GM19240 (cell line): ENCODE data around the gene CD207.
"Not testable (repeated sequence)": the region's sequence is repeated elsewhere in the genome, so short reads cannot be mapped to it uniquely, and the experiment has no call there.

ENCODE experiments used
- DNase-seq: peaks from one replicate; pipeline ENCODE4 v3.0.0; 2011; ENCODE audit warnings: low spot score; ENCODE audit not compliant: insufficient read length

CD207 gene

DNA sequence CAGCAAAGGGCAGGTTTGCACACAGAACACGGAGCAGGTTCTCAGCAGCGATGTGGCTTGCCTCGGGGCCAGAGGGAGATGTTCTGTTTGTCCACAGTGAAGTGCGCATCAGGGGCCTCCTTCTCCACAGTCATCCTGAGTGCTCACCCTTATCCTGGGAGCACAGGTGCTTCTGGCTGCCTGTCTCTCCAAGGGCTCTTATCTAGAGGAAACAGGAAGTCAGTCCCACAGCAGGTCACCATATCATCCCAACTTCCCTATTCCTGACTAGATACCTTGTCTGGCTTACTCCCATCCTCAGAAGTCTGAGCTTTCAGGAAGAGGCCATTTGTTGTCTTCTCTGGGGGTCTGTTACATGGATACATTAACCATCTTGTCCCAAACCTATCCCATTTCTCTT is at the start of gene CD207:
Gene CD207, minus strand, starts transcription at position 174 of the 400 bp plus-strand sequence. Its CDS starts 40 bp downstream, at position 134.
- DNase-seq: no peak

DNA sequence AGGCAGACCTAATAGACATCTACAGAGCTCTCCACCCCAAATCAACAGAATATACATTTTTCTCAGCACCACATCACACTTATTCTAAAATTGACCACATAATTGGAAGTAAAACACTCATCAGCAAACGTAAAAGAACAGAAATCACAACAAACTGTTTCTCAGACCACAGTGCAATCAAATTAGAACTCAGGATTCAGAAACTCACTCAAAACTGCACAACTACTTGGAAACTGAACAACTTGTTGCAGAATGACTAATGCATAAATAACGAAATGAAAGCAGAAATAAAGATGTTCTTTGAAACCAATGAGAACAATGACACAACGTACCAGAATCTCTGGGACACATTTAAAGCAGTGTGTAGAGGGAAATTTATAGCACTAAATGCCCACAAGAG is 42.9 kb upstream of the CD207 start:
- DNase-seq: not testable (repeated sequence)

DNA sequence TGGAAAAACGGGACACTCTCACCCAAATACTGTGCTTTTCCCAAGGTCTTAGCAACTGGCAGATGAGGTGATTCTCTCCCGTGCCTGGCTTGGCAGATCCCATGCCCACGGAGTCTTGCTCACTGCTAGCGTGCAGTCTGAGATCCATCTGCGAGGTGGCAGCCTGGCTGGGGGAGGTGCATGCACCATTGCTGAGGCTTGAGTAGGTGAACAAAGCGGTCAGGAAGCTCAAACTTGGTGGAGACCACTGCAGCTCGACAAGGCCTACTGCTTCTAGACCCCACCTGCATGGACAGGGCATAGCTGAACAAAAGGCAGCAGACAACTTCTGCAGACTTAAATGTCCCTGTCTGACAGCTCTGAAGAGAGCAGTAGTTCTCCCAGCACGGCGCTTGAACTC is 40.5 kb upstream of the CD207 start:
- DNase-seq: not testable (repeated sequence)

DNA sequence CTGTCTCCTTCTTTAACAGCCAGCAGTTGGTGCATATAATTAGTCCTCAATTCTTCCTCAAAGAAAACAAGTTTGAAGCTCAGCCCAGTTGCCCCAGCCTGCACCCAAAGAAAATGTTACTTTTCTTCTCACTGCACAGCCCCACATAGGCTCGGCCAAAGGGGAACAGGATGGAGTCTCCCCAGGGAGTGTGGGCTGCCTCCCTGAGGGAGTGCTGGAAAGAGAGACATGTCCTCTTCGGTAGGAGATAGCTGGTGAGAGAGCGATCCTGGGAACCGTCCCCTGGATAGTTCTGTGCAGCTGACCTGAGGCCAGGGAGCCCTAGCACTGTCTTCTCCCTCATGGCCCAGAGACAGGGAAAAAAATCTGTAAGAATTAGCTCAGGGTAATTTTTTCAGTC is 37.9 kb upstream of the CD207 start:
- no peak for DNase-seq

DNA sequence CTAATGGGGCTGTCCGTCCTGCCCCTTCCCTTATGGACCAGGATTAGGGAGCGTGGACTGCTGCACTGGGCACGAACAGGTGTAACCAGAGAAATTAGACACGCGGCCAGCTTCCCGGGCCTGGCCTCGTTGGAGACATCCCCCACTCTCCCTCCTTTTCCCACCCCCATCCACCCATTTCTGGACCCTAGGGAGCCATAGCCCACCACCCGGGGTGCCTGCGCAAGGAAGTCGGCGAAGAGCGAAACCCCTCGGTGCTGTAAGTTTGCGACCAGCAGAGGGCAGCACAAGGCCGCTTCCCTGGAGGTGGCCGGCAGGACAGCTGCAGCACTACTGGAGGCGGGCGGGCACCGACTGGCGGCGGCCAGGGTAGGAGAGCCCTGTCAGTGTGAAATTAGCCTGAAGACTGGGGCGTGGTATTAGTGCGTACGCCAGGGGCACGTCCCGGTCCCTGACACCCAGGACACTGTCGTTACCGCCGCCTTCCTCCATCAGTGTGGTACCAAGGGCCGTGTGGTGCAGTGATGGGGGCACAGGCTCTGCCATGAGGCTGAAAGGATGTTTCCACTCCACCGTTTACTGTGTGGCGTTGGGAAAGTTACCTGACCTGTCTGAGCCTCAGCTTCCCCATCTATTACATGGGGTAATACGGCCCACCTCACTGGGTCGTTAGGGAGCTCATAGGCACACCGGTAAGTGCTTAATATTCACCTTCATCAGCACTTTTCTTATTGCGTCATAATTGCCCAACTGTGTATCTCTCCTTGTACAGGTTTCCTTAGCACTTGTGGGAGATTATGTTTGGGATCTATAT is 36.0 kb upstream of the CD207 start:
- peak; percentile 58 for DNase-seq

DNA sequence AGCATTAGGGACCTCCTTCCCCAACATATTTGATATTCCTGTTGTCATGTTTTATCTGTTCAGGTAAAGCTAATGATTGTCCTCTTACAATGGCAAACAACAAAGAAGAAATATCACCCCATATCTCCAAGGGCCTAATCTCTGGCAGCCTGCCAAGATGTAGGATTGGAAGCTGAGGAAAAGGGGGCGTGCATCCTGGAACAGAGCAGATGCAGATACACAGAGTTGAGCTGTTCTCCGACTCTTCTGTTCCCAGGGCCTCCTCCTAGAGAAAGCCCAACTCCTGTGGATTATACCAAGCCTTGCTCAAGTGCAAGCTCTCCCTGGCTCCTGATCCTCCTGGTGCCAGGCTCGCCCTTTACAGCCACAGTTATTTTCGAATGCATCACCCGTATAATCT is 35.2 kb upstream of the CD207 start:
- DNase-seq: no peak

DNA sequence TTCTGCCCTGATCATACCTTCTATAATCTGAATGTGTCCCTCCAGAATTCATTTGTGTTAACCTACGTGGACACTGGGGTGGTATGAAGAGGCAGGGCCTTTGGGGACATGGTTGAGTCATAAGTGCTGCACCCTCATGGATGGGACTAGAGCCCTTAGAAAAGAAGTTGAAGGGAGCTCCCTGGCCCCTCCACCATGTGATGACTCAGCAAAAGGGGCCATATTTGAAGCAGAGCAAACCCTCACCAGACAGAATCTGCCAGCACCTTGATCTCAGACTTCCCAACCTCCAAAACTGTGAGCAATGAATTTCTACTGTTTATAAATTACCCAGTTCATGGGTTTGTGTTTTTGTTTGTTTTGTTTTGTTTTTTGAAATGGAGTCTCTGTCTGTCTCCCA is 33.4 kb upstream of the CD207 start:
- no peak for DNase-seq

DNA sequence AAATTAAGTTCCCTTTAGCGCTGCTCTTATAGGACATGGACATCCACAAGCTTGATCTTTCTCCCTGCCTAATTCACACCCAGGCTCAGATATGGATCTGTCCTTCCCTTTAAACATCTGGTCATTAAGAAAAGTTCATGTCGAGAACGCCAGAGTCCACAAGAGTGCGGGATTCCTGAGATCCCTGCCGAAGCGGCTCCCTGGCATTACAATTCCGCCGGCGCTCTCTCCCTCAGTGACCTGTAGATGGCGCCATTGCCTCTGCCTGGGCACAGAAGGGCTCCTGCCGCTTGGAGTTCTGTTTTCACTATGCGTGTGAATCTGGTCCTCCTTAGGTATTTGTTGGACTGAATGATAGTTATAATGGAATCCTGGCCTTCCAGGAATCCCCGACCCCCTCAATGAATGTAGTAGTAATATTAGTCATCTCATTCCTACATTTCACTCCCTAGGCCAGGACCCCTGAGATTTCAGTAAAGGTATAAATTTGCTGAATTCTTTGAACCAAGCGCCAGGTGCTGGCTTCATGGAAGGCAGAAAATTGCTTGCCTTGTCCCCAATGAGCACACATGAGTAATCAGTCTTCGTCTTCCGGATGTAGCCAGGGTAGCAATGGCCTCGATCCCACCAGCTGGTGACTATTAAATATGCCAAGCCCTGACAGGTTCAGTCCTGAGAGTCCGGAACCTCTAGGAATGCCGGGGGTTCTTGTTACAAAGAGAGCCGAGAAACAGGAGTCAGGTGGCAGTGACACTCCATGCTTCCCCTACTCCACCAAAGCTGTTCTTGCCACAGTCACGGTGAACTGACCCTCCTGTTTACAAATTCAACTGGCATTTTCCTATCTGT is 26.4 kb upstream of the CD207 start:
- peak; percentile 52 for DNase-seq

DNA sequence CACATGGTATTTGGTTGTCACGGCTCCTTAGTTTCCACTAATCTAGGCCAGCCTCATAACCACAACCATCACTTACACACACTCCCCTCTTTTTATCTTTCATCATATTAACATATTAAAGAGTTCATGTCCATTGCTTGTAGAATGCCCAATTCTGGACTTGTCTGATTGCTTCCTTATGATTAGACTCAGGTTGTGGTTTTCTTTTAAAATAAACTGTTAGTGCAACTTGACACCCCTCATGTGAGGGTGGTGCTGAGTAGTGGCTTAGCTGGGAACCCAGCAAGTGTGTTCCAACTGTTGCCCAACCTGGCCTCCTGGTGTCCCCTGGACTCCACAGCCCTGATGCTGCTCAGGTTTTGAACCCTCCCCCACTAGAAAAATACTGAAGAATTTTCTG is 20.1 kb upstream of the CD207 start:
- no peak for DNase-seq

DNA sequence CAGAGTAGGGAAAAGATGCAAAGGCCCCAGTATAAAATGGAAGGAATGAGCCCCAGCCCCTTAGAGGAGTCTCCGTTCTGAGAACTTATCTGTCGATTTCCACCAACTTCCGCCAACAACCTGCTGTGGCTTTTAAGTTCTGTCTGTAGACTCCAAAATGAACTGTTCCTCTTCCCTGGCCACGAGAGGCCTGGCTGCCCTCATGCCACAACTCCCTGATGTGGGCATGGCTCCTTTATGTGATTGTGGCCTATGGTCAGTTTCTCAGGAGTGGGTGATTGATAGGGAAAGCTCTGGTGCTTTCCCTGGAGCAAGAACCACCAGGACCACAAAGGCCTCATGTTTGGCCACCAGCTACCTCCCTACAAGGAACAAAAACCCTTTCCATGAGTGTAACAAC is 18.8 kb upstream of the CD207 start:
- DNase-seq: no peak

DNA sequence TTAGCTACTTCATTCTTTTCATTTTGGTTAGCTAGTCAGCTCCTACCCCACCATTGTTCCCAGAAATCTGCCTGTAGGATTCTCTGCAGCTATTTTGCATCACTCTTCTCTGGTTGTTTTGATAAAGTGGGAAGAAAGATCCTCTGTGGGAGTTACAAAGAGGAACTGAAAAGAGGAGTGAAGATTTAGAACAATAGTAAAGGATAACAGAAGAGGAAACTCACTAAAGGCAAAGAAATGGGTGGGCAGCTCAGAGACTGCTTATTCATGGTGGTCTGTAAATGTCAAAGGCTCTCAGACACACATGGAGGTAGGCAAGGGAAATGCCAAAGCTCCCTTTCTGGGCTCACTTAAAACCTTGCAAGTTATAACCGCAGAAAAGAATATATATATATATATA is 17.2 kb upstream of the CD207 start:
- DNase-seq: no peak

DNA sequence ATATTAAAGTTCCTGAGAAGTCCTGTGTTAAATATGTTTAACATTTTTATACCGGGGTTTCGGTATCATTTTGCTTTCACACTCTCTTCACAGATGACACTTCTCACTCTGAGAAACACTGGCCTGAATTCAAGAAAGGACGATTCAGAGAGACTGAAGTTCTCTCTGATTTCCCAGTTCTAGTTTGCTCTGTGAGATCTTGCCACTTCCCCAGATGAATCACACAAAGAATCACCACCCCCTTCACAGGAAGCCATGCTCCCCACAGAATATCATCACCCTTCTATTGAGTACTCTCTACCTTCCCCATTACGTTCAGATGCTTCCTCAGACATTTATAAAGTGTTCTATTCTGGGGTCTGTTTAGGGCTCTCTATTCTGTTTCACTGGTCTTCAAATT is 16.1 kb upstream of the CD207 start:
- DNase-seq: no peak

DNA sequence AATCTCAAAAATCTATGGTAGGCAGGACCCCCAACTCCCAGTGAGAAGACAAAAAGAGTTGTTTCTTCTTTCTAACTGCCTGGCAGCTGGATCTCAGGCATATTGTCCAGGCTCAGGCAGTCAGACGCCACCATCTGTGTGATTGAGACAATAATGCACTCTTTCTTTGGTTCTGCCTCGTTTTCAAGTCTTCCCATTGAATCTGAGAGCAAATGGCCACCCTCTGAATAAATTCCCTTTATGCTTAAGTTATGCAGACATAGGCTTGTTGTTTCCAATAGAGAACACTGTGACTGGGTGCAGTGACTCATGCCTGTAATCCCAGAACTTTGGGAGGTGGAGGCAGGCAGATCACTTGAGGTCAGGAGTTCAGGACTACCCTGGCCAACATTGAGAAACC is 15.3 kb upstream of the CD207 start:
- no peak for DNase-seq

DNA sequence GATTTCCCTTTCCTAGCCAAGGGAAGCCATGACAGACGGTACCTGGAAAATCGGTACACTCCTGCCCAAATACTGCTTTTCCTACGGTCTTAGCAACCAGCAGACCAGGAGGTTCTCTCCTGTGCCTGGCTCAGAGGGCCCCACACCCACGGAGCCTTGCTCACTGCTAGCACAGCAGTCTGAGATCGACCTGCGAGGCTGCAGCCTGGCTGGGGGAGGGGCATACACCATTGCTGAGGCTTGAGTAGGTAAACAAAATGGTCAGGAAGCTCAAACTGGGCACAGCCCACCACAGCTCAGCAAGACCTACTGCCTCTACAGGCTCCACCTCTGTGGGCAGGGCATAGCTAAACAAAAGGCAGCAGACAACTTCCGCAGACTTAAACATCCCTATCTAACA is 6.8 kb upstream of the CD207 start:
- DNase-seq: no peak

DNA sequence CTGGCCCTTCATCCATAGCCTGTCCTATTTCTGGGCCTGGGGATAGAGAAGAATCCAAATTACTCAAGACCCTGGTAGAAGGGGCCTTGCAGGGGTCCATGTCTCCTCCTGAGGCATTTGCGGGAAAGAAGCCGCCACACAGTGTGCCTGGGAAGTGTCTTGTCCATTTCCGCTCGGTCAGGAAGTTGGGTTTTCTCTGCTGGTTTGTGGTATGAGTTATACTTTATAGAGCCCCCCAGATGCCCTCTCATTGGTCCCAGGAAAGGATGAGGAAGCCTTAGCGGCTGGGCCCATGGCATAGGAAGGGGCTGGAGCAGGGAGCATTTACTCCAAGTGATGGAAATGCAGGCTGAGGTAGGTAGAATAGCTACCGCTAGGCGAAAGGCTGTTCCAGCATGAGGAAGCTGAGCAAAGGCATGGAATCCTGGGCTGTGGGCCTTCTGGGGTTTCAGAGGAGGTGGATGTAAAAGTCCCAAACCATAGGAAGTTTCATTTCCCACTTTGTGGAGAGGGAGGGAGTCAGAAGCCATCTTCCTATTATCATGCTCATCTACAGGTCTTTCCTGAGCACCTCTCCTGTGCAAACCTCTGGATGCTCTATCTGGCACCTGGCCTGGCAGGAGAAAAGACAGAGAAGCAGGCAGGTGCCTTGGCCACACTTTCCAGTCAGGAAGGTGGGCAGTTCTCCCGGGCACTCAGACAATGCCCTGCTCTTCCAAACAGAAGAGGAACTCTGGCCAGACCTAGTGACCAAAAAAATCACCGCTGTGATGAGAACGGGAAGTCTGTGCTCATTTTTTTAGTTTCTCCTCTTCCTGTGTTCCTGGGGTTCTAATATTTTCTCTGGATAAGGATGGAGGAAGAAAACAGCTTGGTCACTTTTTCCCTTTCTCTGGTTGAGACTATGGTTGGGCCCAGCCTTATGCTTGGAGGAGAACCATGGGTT is 2.6 kb upstream of the CD207 start:
- DNase-seq: no peak

DNA sequence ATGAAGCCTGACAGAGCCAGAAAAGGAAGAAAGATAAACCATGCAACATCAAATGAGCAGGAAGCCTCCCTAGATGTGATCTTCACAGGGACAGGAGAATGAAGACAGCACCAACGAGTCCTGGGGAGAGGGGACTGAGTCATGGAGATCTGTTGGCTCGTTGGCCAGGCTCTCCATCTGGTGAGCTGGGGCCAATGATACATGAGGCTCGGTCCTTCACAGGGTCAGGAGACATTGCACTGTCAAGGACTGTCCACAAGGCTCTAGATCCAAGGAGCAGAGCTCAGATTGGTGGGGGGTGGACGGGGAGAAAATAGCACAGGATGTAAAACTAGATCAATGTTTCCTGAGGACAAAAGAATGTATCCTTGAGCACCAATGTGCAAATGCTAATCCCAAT is 735 bp downstream of the CD207 start:
- no peak for DNase-seq

DNA sequence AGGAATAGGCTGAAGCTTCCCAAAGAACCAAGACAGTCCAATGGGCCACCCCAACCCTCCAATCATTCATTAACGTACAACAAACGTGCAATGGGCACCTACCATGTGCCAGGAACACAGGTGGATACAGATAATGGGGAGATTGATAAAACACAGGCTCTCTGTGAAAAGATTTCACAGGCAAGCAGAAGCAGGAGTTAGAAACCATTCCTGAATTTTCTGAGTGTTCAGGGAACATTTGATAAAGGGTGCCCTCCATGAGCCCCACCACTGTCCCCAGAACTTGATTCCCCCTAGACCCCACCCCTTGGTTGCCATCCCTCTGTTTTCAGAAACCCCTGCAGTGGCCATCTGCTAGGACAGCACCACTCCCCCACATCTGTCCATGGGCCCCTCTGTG is 1.5 kb downstream of the CD207 start:
- no peak for DNase-seq

DNA sequence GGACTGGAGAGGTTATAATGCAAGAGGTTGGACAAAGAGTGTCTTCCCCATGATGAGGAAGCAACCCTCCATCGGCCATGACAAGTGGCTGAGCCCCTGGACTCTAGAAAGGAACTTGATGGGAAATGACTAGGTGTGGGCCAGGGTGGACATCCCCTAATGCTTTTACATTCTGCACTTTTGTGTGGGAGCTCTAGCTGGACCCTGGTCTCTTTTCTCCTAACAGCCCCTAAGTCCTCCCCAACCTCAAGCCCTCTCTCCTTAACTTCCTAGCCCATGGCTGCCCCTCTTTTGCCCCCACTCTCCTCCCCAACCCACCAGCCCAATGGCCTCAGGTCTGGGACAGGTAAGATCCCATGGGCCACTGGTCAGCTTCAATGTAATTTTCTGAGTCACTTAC is 2.4 kb downstream of the CD207 start:
- DNase-seq: no peak

DNA sequence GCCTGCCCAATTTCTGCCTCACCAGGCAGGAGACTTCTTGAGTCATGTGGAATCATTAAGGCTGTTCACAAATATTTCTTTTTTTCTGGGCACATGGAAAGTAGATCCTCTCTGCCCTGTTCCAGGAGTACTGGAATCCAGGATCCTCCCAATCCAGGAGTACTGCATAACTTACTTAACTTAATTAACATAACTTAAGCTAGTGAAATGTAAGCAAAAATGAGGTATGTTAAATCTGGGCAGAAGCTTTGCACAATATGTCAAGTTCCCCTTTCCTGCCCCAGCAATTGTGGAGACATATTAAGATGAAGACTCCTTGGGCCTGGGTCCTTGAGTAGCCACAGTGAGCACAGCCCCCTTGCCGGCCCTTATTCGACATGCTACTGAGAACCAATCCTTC is 3.2 kb downstream of the CD207 start:
- no peak for DNase-seq

DNA sequence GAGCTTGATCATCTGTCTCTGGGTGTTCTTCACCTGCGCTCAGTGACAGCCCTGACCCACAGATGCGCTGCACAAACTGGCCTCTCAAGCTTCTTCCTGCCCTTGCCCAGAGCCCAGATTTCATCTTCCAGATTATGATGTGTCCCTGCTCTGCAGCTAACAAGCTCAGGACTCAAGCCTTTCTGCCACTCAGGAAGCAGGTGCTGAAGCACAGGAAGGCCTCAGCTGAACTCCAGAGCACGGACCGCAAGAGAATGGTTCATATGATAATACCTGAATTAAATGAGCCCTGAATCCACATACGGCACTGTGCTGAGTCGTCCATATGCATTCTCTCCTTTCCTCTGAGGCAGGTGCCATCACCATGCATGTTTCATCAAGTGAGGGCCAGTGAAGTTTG is 3.8 kb downstream of the CD207 start:
- no peak for DNase-seq

DNA sequence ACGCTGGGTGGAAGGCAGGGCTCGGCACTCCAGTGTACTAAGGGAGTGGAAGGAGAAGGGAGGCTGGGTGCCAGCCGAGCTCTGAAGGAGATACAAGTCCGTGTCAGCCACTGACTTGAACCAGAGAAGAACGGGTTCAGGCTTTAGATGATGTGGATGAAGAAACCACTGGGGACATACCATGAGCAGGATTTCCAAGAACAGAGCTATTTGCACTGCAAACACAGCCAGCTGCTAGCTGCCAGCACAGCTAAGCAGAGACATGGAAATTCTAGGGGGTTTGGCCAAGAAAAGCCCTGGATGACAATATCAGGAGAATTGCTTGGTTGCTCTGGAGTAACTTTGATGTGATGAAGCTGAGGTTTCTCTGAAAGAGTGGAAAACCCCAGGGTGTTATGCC is 5.2 kb downstream of the CD207 start:
- no peak for DNase-seq

DNA sequence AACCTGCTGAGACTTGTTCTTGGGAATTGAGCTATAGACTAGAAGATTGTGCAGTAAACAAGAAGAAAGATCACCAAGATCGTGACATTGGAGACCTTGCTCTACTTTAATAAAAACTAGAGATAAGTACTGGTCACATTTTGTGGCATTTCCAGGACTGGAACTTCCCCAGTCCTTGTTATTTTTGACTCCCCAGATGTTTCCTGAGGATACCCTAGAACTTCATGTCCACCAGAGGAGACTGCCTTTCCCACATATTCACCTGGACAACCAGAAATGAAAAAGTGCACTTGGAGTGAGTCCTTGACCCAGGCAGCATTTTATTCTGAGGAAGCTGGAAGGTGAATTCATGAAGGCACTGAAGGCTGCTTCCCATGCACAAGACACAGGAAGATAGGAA is 5.7 kb downstream of the CD207 start:
- no peak for DNase-seq
